Retinal pigment epithelial cell (primary cell): Measurements from ENCODE around the gene RFK.

Source experiments
- DNase-seq: peaks from one replicate; pipeline ENCODE4 v3.0.0-alpha.2; 2010; ENCODE audit warnings: low read depth
- H3K4me3 ChIP-seq: 2 replicates; pipeline ENCODE4 v1.5.1; 2011; ENCODE audit warnings: mild to moderate bottlenecking, low read length, control low read depth, moderate library complexity
- TF ChIP-seq, protein P1 (sequence below): conservative IDR thresholded peaks from 2 replicates; pipeline ENCODE4 v1.5.1; 2011; ENCODE audit warnings: low read depth, low read length, control low read depth, inconsistent platforms

RFK gene

DNA sequence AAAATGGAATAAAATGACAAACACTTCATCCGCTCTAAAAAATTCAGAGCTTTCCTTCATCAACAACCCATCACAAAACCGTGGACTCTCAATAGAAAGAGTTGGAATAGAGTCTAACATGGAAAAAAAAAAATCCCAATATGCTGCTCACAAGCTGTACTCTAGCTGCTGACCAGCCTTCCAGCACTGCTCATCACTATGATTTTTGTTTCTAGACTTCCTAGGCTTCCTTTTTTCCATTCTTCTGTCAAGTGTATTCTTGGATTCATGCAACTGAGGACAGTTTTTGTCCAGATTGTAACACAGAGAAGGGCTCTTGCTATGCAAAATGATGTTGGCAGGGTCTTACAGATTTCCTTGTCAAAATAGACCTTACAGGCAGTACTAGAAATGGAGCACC lies 34.5 kb downstream of the RFK start:
- TF ChIP-seq, protein P1, sequence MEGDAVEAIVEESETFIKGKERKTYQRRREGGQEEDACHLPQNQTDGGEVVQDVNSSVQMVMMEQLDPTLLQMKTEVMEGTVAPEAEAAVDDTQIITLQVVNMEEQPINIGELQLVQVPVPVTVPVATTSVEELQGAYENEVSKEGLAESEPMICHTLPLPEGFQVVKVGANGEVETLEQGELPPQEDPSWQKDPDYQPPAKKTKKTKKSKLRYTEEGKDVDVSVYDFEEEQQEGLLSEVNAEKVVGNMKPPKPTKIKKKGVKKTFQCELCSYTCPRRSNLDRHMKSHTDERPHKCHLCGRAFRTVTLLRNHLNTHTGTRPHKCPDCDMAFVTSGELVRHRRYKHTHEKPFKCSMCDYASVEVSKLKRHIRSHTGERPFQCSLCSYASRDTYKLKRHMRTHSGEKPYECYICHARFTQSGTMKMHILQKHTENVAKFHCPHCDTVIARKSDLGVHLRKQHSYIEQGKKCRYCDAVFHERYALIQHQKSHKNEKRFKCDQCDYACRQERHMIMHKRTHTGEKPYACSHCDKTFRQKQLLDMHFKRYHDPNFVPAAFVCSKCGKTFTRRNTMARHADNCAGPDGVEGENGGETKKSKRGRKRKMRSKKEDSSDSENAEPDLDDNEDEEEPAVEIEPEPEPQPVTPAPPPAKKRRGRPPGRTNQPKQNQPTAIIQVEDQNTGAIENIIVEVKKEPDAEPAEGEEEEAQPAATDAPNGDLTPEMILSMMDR = no peak
- no peak for DNase-seq
- no peak overlapping the region for H3K4me3 ChIP-seq

DNA sequence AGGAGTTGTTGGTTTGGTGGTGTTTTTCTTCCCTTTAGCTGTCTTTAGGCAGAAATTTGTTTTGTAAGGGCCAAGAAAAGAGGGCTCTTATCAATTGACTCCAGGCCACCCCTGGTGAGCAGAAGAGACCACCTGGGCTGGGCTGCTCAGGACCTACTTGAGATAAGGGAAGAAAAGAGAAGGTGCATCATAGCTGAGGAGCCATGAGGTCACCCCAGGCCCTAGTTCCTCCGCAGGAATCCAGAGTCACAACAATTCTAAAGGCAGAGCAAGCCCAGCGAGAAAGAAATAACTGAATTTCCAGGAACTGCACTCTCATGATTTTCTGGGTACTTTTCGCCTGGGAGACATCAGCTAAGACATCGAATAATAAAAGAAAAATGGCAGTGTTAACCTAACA lies 34.9 kb downstream of the RFK start:
- no peak for DNase-seq
- TF ChIP-seq, protein P1 = no peak

DNA sequence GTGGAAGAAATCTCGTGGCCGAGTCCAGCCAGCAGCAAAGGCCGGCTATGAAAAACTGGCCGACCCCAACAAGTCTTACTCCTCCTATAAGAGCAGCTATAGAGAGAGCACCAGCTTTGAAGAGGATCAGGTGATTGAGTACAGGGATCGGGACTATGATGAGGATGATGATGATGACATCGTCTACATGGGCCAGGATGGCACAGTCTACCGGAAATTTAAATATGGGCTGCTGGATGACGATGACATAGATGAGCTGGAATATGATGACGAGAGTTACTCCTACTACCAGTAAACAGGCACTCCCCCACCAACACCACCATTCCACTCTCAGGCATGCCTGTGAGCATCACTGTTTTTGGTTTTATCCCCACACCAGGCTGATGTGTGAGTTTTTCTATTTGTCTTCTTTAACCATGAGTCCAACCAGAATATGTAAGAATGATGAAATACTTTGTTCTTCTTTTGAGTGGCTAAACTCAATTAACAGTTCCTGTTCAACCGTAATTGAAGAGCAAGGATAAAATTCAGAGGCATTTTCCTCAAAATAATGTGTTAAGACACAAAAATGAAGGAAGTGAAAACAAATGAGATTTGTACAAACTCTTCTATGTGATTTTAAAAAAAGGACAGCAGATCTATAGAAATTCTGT lies 35.5 kb downstream of the RFK start:
- no peak overlapping the region for H3K4me3 ChIP-seq
- TF ChIP-seq, protein P1 = no peak
- DNase-seq = no peak

More for the DNA sequence above, 34.9 kb downstream of the RFK start:
- H3K4me3 ChIP-seq = no peak overlapping the region

DNA sequence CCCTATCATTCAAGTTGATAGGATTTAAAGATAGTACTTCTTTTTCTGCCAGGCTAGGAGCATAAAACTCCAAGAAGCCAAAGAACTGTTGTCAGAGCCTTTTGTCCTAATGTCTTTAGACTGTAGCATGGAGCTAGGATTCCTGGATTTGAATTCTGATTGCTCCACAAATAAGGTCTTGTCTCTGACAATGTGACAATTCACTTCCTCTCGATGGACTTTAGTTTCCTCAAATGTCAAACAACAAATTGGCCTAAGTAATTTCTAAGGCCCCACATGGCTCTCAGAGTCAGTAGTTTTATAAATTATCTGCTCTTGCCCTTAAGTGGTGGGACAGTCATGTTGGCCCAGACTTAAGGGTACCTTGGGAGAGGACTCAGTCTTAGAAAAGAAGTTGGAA lies 36.7 kb downstream of the RFK start:
- no peak for DNase-seq
- H3K4me3 ChIP-seq = no peak overlapping the region
- TF ChIP-seq, protein P1 = no peak

DNA sequence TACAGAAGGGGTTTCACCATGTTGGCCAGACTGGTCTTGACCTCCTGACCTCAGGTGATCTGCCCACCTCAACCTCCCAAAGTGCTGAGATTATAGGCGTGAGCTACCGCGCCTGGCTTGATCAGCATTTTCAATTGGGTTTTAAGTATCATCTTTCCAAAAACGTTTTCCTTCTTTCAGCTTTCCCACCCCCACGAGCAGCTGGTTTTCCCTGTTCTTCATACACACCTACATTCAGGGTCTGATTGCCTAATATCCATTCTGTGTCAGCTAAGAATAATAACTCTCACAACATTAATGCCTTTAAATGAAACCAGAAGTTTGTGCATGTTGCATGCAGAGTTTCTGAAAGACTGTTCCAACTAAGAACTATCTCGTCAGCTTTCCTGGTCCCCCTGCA lies 38.3 kb downstream of the RFK start:
- TF ChIP-seq, protein P1 = no peak
- H3K4me3 ChIP-seq = no peak overlapping the region
- no peak for DNase-seq

DNA sequence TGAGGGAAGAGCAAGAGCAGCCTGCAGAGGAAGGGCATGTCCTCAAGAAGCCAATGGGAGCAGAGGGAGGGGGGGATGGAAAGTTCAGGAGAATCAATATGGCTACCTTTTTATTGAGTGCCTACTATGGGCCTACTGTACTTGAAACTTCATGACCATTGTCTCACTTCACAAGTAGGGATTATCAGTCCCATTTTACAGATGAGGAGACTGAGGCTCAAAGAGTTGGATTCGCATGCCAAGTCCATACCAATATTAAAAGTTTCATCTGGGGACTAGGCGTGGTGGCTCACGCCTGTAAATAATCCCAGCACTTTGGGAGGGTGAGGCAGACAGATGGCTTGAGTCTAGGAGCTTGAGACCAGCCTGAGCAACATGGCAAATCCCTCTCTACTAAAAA lies 40.0 kb downstream of the RFK start:
- DNase-seq = no peak
- TF ChIP-seq, protein P1 = no peak
- no peak overlapping the region for H3K4me3 ChIP-seq

DNA sequence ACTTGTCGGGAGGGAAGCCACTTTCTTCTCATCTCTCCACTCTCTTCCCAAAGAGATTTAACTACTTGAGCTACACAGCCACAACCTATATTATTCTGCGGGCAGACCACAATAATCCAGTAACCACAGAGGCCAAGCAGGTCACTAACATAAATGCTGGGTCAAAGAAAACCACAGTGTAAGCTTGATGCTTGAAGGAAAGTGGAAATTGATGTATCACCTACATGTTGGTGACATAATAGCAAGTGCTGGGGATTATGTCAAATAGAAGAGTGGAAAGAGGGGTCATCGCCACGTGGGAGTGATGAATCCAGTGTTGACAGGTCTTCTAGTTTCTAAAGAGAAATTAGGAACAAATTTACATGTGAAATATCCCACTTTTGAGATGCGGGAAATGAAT lies 40.9 kb downstream of the RFK start:
- H3K4me3 ChIP-seq = no peak overlapping the region
- TF ChIP-seq, protein P1 = no peak
- peak; percentile 55 for DNase-seq
